ENCODE data around the gene NKAIN4.

The NKAIN4 gene

GRCh38 chr20:63198606-63199005 is 55.7 kb downstream of the NKAIN4 start:
- DNase-seq (ENCODE audit: low read depth in 2 of 3, low spot score in 1 of 3) = no peak

GRCh38 chr20:63196768-63197470 is 57.3 kb downstream of the NKAIN4 start:
- DNase-seq (ENCODE audit: low read depth in 2 of 3, low spot score in 1 of 3) = no peak

- DNase-seq (ENCODE audit: low read depth in 2 of 3, low spot score in 1 of 3) = no peak
Measured at GRCh38 chr20:63194797-63195173, 59.5 kb downstream of the NKAIN4 start.

GRCh38 chr20:63194007-63194796 is 60.1 kb downstream of the NKAIN4 start:
- no peak for DNase-seq (ENCODE audit: low read depth in 2 of 3, low spot score in 1 of 3)

- DNase-seq (ENCODE audit: low read depth in 2 of 3, low spot score in 1 of 3) = no peak
Measured at GRCh38 chr20:63192721-63193120, 61.5 kb downstream of the NKAIN4 start.

- no peak for DNase-seq (ENCODE audit: low read depth in 2 of 3, low spot score in 1 of 3)
Measured at GRCh38 chr20:63191400-63191799, 62.9 kb downstream of the NKAIN4 start.

- no peak for DNase-seq (ENCODE audit: low read depth in 2 of 3, low spot score in 1 of 3)
Measured at GRCh38 chr20:63190828-63191227, 63.4 kb downstream of the NKAIN4 start.
